HepG2 (cell line): ENCODE measurements around the gene ANKRD13D. TPM values are rescaled to one million over a fixed set of nuclear protein-coding genes. Genes with fewer than 3 reads are reported as not detected.

ENCODE experiments used
- ELF3 ChIP-seq: IDR thresholded peaks from 2 replicates; pipeline ENCODE4 v1.6.1; 2016; ENCODE audit warnings: missing genetic modification reagents, missing compliant biosample characterization
- HNRNPLL ChIP-seq: fragments of 200-400 bp; formaldehyde crosslinking; IDR thresholded peaks from 2 replicates; pipeline ENCODE4 v1.6.1; 2017; ENCODE audit warnings: mild to moderate bottlenecking, low read depth, low read length; ENCODE audit not compliant: poor library complexity, severe bottlenecking
- HOXA7 ChIP-seq: sonication (generic); formaldehyde crosslinking; IDR thresholded peaks from 2 replicates; pipeline ENCODE4 v1.8.1; 2022; ENCODE audit warnings: mild to moderate bottlenecking, missing genetic modification reagents, moderate library complexity
- KDM5B ChIP-seq: sonication (generic); formaldehyde crosslinking; IDR thresholded peaks from 2 replicates; pipeline ENCODE4 v1.4.0; 2020; ENCODE audit warnings: missing genetic modification reagents, mild to moderate bottlenecking, borderline replicate concordance
- SATB2 ChIP-seq: sonication (generic); formaldehyde crosslinking; IDR thresholded peaks from 2 replicates; pipeline ENCODE4 v1.5.0; 2020; ENCODE audit warnings: missing genetic modification reagents
- SOX13 ChIP-seq, 3 experiments: fragments of 450-650 bp in 1 of 3; sonication (generic) in 1 of 3; formaldehyde crosslinking in 1 of 3; IDR thresholded peaks in 2 of 3; conservative IDR thresholded peaks in 1 of 3; 2 replicates each; pipeline versions ENCODE4 v1.5.0 to v1.6.1; 2016 to 2020; ENCODE audit warnings: antibody characterized with exemption in 1 of 3, mild to moderate bottlenecking in 1 of 3, missing compliant biosample characterization in 1 of 3, missing genetic modification reagents in 1 of 3, moderate library complexity in 1 of 3
- SRSF1 ChIP-seq: fragments of 200-400 bp; formaldehyde crosslinking; optimal IDR thresholded peaks from 2 replicates; pipeline ENCODE3; 2017; ENCODE audit warnings: mild to moderate bottlenecking, low read depth, low read length, moderate library complexity
- SRSF9 ChIP-seq: fragments of 200-400 bp; formaldehyde crosslinking; IDR thresholded peaks from 2 replicates; pipeline ENCODE4 v1.6.1; 2018; ENCODE audit warnings: borderline replicate concordance, mild to moderate bottlenecking, low read depth, low read length; ENCODE audit not compliant: insufficient read depth, poor library complexity, severe bottlenecking
- ZBTB2 ChIP-seq: sonication (generic); formaldehyde crosslinking; IDR thresholded peaks from 2 replicates; pipeline ENCODE4 v1.8.0; 2022; ENCODE audit warnings: low read depth, missing genetic modification reagents
- ZBTB40 ChIP-seq, 2 experiments: fragments of 450-650 bp in 1 of 2; sonication (generic) in 1 of 2; formaldehyde crosslinking in 1 of 2; IDR thresholded peaks; 2 replicates each; pipeline versions ENCODE4 v1.6.1 to v1.8.0; 2016 to 2022; ENCODE audit warnings: antibody characterized with exemption in 1 of 2, mild to moderate bottlenecking in 1 of 2, missing genetic modification reagents in 1 of 2
- ZNF451 ChIP-seq: sonication (generic); formaldehyde crosslinking; IDR thresholded peaks from 2 replicates; pipeline ENCODE4 v1.5.0; 2020; ENCODE audit warnings: mild to moderate bottlenecking, missing genetic modification reagents
- ZNF546 ChIP-seq: sonication (generic); formaldehyde crosslinking; conservative IDR thresholded peaks from 2 replicates; pipeline ENCODE4 v1.8.1; 2023; ENCODE audit warnings: mild to moderate bottlenecking, missing genetic modification reagents
- ZNF574 ChIP-seq: sonication (generic); formaldehyde crosslinking; IDR thresholded peaks from 2 replicates; pipeline ENCODE4 v1.4.0; 2020; ENCODE audit warnings: missing genetic modification reagents
- ZNF644 ChIP-seq: IDR thresholded peaks from 2 replicates; pipeline ENCODE4 v1.6.1; 2016; ENCODE audit warnings: low read depth
- polyA plus RNA-seq, 8 experiments: library from polyadenylated mRNA; depleted of rRNA in 3 of 8; stranded (reverse) in 7 of 8; unstranded in 1 of 8; fragments of >200 nt; fragmentation: Illumina TruSeq in 4 of 8; extraction: Trizol in 4 of 8; gene quantifications; 2 replicates each; pipeline versions ENCODE4 v1.2.1 to v1.2.3, GENCODE V29; 2011 to 2016; ENCODE audit warnings: low read depth in 4 of 8, missing spikeins in 1 of 8, mixed read lengths in 1 of 8; ENCODE audit not compliant: insufficient read depth in 1 of 8
- total RNA-seq, 5 experiments: library from RNA; depleted of rRNA; stranded (reverse); fragments of >200 nt; fragmentation: Illumina TruSeq; extraction: Trizol; gene quantifications; 2 replicates each; pipeline ENCODE4 v1.2.3, GENCODE V29; 2016; ENCODE audit warnings: low read depth in 1 of 5

ANKRD13D gene
- total and polyA plus RNA-seq, 2 of the 13 experiments (the other 11 are each of a cell fraction or from before 2014, with no cell fraction given), result 18.6 to 27.3 TPM

- TF ChIP-seq ZBTB40 (IDR thresholded peaks at IDR 0.05), result no peak
- 0 out of 2 replicates have a peak, but pooled peaks have one; percentile 28 for TF ChIP-seq ZBTB40 (CRISPR knock-in tag; IDR thresholded peaks at IDR 0.05)
- no peak for TF ChIP-seq ZBTB2
- peak; percentile 79 for TF ChIP-seq ELF3 (CRISPR knock-in tag)
- no peak for TF ChIP-seq KDM5B (CRISPR knock-in tag)
- no peak for TF ChIP-seq SATB2 (CRISPR knock-in tag)
- TF ChIP-seq SOX13 (IDR thresholded peaks at IDR 0.05), result no peak; the same call in 1 of the 2 replicates
- peak in 1 of 2 experiments; percentile 84; a peak in 2 of 4 replicates for TF ChIP-seq SOX13 (CRISPR knock-in tag; conservative IDR thresholded peaks at IDR 0.05 in 1 of 2, IDR thresholded peaks at IDR 0.05 in 1 of 2)
- no peak for TF ChIP-seq ZNF644
- TF ChIP-seq SRSF1, result no peak
- no peak for TF ChIP-seq HNRNPLL
- peak; percentile 78 for TF ChIP-seq ZNF574 (CRISPR knock-in tag)
- TF ChIP-seq ZNF451 (CRISPR knock-in tag), result peak; percentile 79; the same call in 1 of the 2 replicates
- no peak for TF ChIP-seq ZNF546
- TF ChIP-seq HOXA7 (CRISPR knock-in tag), result no peak
- TF ChIP-seq SRSF9, result no peak
These were observed 49.1 kb upstream of the ANKRD13D start (continued) for GRCh38 chr11:67239783-67240575.
